Uterus (tissue), 2 donors: ENCODE results near the gene ATP6V1B1.

Source experiments
- POLR2A ChIP-seq, 2 donors: fragments of 450-650 bp; IDR thresholded peaks; one replicate each; pipeline ENCODE4 v1.6.1; 2016; ENCODE audit warnings: antibody characterized with exemption in 2 of 2, mild to moderate bottlenecking in 1 of 2, moderate library complexity in 1 of 2
- TF ChIP-seq, protein P1 (sequence below), 4 experiments: fragments of 200-600 bp in 2 of 4; fragments of 450-650 bp in 2 of 4; sonication (generic) in 2 of 4; IDR thresholded peaks; one replicate each; pipeline ENCODE4 v1.5.1; 2016 to 2019; ENCODE audit warnings: antibody characterized with exemption in 4 of 4, mild to moderate bottlenecking in 2 of 4, moderate library complexity in 1 of 4

DNA sequence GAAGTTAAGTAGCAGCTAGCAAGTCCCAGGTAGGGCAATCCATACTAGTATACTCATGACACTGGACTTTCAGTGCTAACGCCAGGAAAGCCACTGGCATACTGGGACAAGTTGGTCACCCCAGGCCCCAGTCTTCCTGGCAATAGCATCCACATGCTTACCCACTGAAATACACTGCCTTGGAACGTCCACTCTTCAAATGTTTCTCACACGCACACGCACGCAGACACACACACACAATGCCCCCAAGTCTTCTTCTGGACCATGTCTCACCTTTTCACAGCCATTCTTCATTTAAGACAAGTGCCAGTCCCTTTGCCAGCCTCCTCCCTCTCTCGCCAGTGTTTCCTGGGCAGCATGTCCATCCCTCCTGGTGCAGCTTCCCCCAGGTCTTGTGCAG, 67.7 kb downstream of the ATP6V1B1 start:
- TF ChIP-seq POLR2A (IDR thresholded peaks at IDR 0.05), result no peak
- TF ChIP-seq, protein P1, sequence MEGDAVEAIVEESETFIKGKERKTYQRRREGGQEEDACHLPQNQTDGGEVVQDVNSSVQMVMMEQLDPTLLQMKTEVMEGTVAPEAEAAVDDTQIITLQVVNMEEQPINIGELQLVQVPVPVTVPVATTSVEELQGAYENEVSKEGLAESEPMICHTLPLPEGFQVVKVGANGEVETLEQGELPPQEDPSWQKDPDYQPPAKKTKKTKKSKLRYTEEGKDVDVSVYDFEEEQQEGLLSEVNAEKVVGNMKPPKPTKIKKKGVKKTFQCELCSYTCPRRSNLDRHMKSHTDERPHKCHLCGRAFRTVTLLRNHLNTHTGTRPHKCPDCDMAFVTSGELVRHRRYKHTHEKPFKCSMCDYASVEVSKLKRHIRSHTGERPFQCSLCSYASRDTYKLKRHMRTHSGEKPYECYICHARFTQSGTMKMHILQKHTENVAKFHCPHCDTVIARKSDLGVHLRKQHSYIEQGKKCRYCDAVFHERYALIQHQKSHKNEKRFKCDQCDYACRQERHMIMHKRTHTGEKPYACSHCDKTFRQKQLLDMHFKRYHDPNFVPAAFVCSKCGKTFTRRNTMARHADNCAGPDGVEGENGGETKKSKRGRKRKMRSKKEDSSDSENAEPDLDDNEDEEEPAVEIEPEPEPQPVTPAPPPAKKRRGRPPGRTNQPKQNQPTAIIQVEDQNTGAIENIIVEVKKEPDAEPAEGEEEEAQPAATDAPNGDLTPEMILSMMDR (IDR thresholded peaks at IDR 0.05), result no peak
